ENCODE measurements around the gene CYP27B1. TPM values are rescaled to one million over a fixed set of nuclear protein-coding genes. Genes with fewer than 3 reads are reported as not detected.

CYP27B1 gene
- total and polyA plus RNA-seq, 9 of the 15 experiments (the other 6 are each of a cell fraction or from before 2014, with no cell fraction given), result 0.18 to 4.2 (median 1.8) TPM

- TF ChIP-seq ZBTB11 (CRISPR knock-in tag; IDR thresholded peaks at IDR 0.05) (peak in 1 of 3 experiments; percentile 78; a peak in 2 of 6 replicates), MTA3 (IDR thresholded peaks at IDR 0.05; ENCODE audit: borderline replicate concordance) (peak; percentile 99), MEF2D (tag; conservative IDR thresholded peaks at IDR 0.05; ENCODE audit: low read depth) (no peak), GATAD2B (IDR thresholded peaks at IDR 0.05; ENCODE audit: borderline replicate concordance) (peak; percentile 51; the same call in 1 of the 2 replicates), ZNF282 (CRISPR knock-in tag; IDR thresholded peaks at IDR 0.05) (0 out of 2 replicates have a peak, but pooled peaks have one; percentile 51), SNAPC5 (CRISPR knock-in tag; IDR thresholded peaks at IDR 0.05) (no peak), OTX1 (CRISPR knock-in tag; IDR thresholded peaks at IDR 0.05) (no peak), GABPB2 (CRISPR knock-in tag; conservative IDR thresholded peaks at IDR 0.05) (no peak), SMC3 (conservative IDR thresholded peaks at IDR 0.05; ENCODE audit: insufficient read depth, low read depth, low read length) (peak; percentile 57; the same call in 1 of the 2 replicates), NFIC (IDR thresholded peaks at IDR 0.05) (peak; percentile 47), MIER1 (IDR thresholded peaks at IDR 0.05; ENCODE audit: low read depth) (0 out of 2 replicates have a peak, but pooled peaks have one; percentile 23), ZNF551 (CRISPR knock-in tag; IDR thresholded peaks at IDR 0.05) (no peak), EP300 (IDR thresholded peaks at IDR 0.05; ENCODE audit: low read length) (peak; percentile 60; the same call in 1 of the 2 replicates), DLX4 (CRISPR knock-in tag; IDR thresholded peaks at IDR 0.05) (no peak), E2F6 (IDR thresholded peaks at IDR 0.05; ENCODE audit: borderline replicate concordance in 1 of 2, extremely low read depth in 1 of 2, insufficient read depth in 1 of 2, insufficient read length in 1 of 2, low read depth in 1 of 2, low read length in 1 of 2, poor library complexity in 1 of 2, severe bottlenecking in 1 of 2) (peak; percentile 42 to 61), MCM2 (IDR thresholded peaks at IDR 0.05; ENCODE audit: low read depth) (no peak), MEF2A (IDR thresholded peaks at IDR 0.05; ENCODE audit: control insufficient read depth, low read depth, low read length) (no peak), ZNF140 (CRISPR knock-in tag; IDR thresholded peaks at IDR 0.05) (no peak), DIDO1 (tag; IDR thresholded peaks at IDR 0.05; ENCODE audit: low read depth) (peak; percentile 87), ZBTB9 (CRISPR knock-in tag; IDR thresholded peaks at IDR 0.05) (no peak), ZNF57 (CRISPR knock-in tag; IDR thresholded peaks at IDR 0.05) (no peak)
These were observed 16.0 kb upstream of the CYP27B1 start, which contains the start of gene TSFM (continued) for GRCh38 chr12:57782608-57783465.
